Measurements from ENCODE around the gene NFRKB.

Gene NFRKB

GRCh38 chr11:129895126-129896041, at the start of gene NFRKB:
Gene NFRKB, minus strand, starts transcription at chr11:129895578. Its CDS starts 2,729 bp downstream, at chr11:129892849.
- no peak for TF ChIP-seq JUND (IDR thresholded peaks at IDR 0.05; ENCODE audit: low read depth)
- in situ Hi-C loops (cut with HindIII; ENCODE audit: low pct_unique_long_range_greater_than_20kb, low sequenced_read_pairs), result no loop called here
- DNase-seq (ENCODE audit: low read depth in 1 of 2, low spot score in 1 of 2), result peak; percentile 91 to 99

GRCh38 chr11:129944696-129945095, 49.3 kb upstream of the NFRKB start:
- in situ Hi-C loops (cut with HindIII; ENCODE audit: low pct_unique_long_range_greater_than_20kb, low sequenced_read_pairs), result no loop called here
- TF ChIP-seq JUND (IDR thresholded peaks at IDR 0.05; ENCODE audit: low read depth), result no peak
- DNase-seq (ENCODE audit: low read depth in 1 of 2, low spot score in 1 of 2), result no peak

GRCh38 chr11:129943036-129943435, 47.7 kb upstream of the NFRKB start:
- DNase-seq (ENCODE audit: low read depth in 1 of 2, low spot score in 1 of 2), result peak; percentile 77 to 79
- in situ Hi-C loops (cut with HindIII; ENCODE audit: low pct_unique_long_range_greater_than_20kb, low sequenced_read_pairs), result no loop called here
- TF ChIP-seq JUND (IDR thresholded peaks at IDR 0.05; ENCODE audit: low read depth), result no peak

- DNase-seq (ENCODE audit: low read depth in 1 of 2, low spot score in 1 of 2), result no peak
- TF ChIP-seq JUND (IDR thresholded peaks at IDR 0.05; ENCODE audit: low read depth), result no peak
- in situ Hi-C loops (cut with HindIII; ENCODE audit: low pct_unique_long_range_greater_than_20kb, low sequenced_read_pairs), result no loop called here
These were observed 44.1 kb upstream of the NFRKB start for GRCh38 chr11:129939510-129939909.

GRCh38 chr11:129938764-129939163, 43.4 kb upstream of the NFRKB start:
- no peak for DNase-seq (ENCODE audit: low read depth in 1 of 2, low spot score in 1 of 2)
- in situ Hi-C loops (cut with HindIII; ENCODE audit: low pct_unique_long_range_greater_than_20kb, low sequenced_read_pairs), result no loop called here
- no peak for TF ChIP-seq JUND (IDR thresholded peaks at IDR 0.05; ENCODE audit: low read depth)

GRCh38 chr11:129937592-129938238, 42.3 kb upstream of the NFRKB start:
- in situ Hi-C loops (cut with HindIII; ENCODE audit: low pct_unique_long_range_greater_than_20kb, low sequenced_read_pairs), result no loop called here
- no peak for TF ChIP-seq JUND (IDR thresholded peaks at IDR 0.05; ENCODE audit: low read depth)
- DNase-seq (ENCODE audit: low read depth in 1 of 2, low spot score in 1 of 2), result no peak

GRCh38 chr11:129935723-129936122, 40.3 kb upstream of the NFRKB start:
- no peak for TF ChIP-seq JUND (IDR thresholded peaks at IDR 0.05; ENCODE audit: low read depth)
- DNase-seq (ENCODE audit: low read depth in 1 of 2, low spot score in 1 of 2), result no peak
- in situ Hi-C loops (cut with HindIII; ENCODE audit: low pct_unique_long_range_greater_than_20kb, low sequenced_read_pairs), result no loop called here

- no peak for DNase-seq (ENCODE audit: low read depth in 1 of 2, low spot score in 1 of 2)
- TF ChIP-seq JUND (IDR thresholded peaks at IDR 0.05; ENCODE audit: low read depth), result no peak
- in situ Hi-C loops (cut with HindIII; ENCODE audit: low pct_unique_long_range_greater_than_20kb, low sequenced_read_pairs), result no loop called here
These were observed 38.5 kb upstream of the NFRKB start for GRCh38 chr11:129933891-129934290.

GRCh38 chr11:129933262-129933661, 37.9 kb upstream of the NFRKB start:
- DNase-seq (ENCODE audit: low read depth in 1 of 2, low spot score in 1 of 2), result no peak

GRCh38 chr11:129932381-129933067, 37.1 kb upstream of the NFRKB start:
- no peak for DNase-seq (ENCODE audit: low read depth in 1 of 2, low spot score in 1 of 2)
- no peak for TF ChIP-seq JUND (IDR thresholded peaks at IDR 0.05; ENCODE audit: low read depth)
- in situ Hi-C loops (cut with HindIII; ENCODE audit: low pct_unique_long_range_greater_than_20kb, low sequenced_read_pairs), result no loop called here

More at GRCh38 chr11:129933262-129933661, 37.9 kb upstream of the NFRKB start:
- in situ Hi-C loops (cut with HindIII; ENCODE audit: low pct_unique_long_range_greater_than_20kb, low sequenced_read_pairs), result no loop called here
- no peak for TF ChIP-seq JUND (IDR thresholded peaks at IDR 0.05; ENCODE audit: low read depth)

- DNase-seq (ENCODE audit: low read depth in 1 of 2, low spot score in 1 of 2), result no peak
- in situ Hi-C loops (cut with HindIII; ENCODE audit: low pct_unique_long_range_greater_than_20kb, low sequenced_read_pairs), result no loop called here
- TF ChIP-seq JUND (IDR thresholded peaks at IDR 0.05; ENCODE audit: low read depth), result no peak
These were observed 35.4 kb upstream of the NFRKB start for GRCh38 chr11:129930743-129931142.

GRCh38 chr11:129930296-129930695, 34.9 kb upstream of the NFRKB start:
- DNase-seq (ENCODE audit: low read depth in 1 of 2, low spot score in 1 of 2), result no peak
- in situ Hi-C loops (cut with HindIII; ENCODE audit: low pct_unique_long_range_greater_than_20kb, low sequenced_read_pairs), result no loop called here
- TF ChIP-seq JUND (IDR thresholded peaks at IDR 0.05; ENCODE audit: low read depth), result no peak

GRCh38 chr11:129929721-129930120, 34.3 kb upstream of the NFRKB start:
- no peak for TF ChIP-seq JUND (IDR thresholded peaks at IDR 0.05; ENCODE audit: low read depth)
- in situ Hi-C loops (cut with HindIII; ENCODE audit: low pct_unique_long_range_greater_than_20kb, low sequenced_read_pairs), result no loop called here
- no peak for DNase-seq (ENCODE audit: low read depth in 1 of 2, low spot score in 1 of 2)

Measured in T47D (cell line).